ENCODE results near the gene RPTOR.

GRCh38 chr17:80892900-80893603, 348.4 kb downstream of the RPTOR start:
- TF ChIP-seq EZH2 (IDR thresholded peaks at IDR 0.05; ENCODE audit: low read length, unreplicated experiment), result no peak
- TF ChIP-seq CTCF (conservative IDR thresholded peaks at IDR 0.05; ENCODE audit: low read depth, low read length), result no peak
